GM23338 (cell line): ENCODE data around the gene FADD. TPM values are rescaled to one million over a fixed set of nuclear protein-coding genes. Genes with fewer than 3 reads are reported as not detected.

Experiments used
- ATAC-seq: fragments of 200-7000 bp; cut with Tn5 transposase; 3 replicates; pipeline ENCODE4 v1.9.1; 2020
- DNase-seq: peaks from one replicate; pipeline ENCODE4 v3.0.0-alpha.2; 2015; ENCODE audit warnings: low spot score
- H2AFZ ChIP-seq: fragments of 200-600 bp; sonication (generic); 2 replicates; pipeline ENCODE4 v1.8.0; 2016; ENCODE audit warnings: antibody characterized with exemption, mild to moderate bottlenecking, moderate library complexity
- H3F3A ChIP-seq: fragments of 200-600 bp; sonication (generic); replicated peaks from 2 replicates; pipeline ENCODE4 v1.8.0; 2017; ENCODE audit warnings: antibody characterized with exemption, mixed run types, low read depth
- H3K27ac ChIP-seq: fragments of 200-600 bp; sonication (generic); 2 replicates; pipeline ENCODE4 v1.6.1; 2016; ENCODE audit warnings: low read depth
- H3K27me3 ChIP-seq: fragments of 200-600 bp; sonication (generic); 2 replicates; pipeline ENCODE4 v1.8.0; 2016; ENCODE audit warnings: mild to moderate bottlenecking, mixed run types, moderate library complexity; ENCODE audit not compliant: insufficient read depth
- H3K36me3 ChIP-seq: fragments of 200-600 bp; sonication (generic); 2 replicates; pipeline ENCODE4 v1.8.0; 2016; ENCODE audit warnings: mild to moderate bottlenecking; ENCODE audit not compliant: insufficient read depth
- H3K4me1 ChIP-seq: fragments of 200-600 bp; sonication (generic); 2 replicates; pipeline ENCODE4 v1.8.0; 2016; ENCODE audit warnings: mild to moderate bottlenecking, moderate library complexity; ENCODE audit not compliant: insufficient read depth
- H3K4me2 ChIP-seq: fragments of 200-600 bp; sonication (generic); 2 replicates; pipeline ENCODE4 v1.7.1; 2017; ENCODE audit warnings: mixed run types
- H3K4me3 ChIP-seq: fragments of 200-600 bp; sonication (generic); 2 replicates; pipeline ENCODE4 v1.6.1; 2016; ENCODE audit warnings: mixed run types
- H3K79me2 ChIP-seq: fragments of 200-600 bp; sonication (generic); replicated peaks from 2 replicates; pipeline ENCODE4 v1.8.0; 2017; ENCODE audit warnings: mild to moderate bottlenecking; ENCODE audit not compliant: insufficient read depth
- H3K9me2 ChIP-seq: fragments of 200-600 bp; sonication (generic); 2 replicates; pipeline ENCODE4 v1.8.0; 2017; ENCODE audit not compliant: insufficient read depth
- H4K20me1 ChIP-seq: fragments of 200-600 bp; sonication (generic); replicated peaks from 2 replicates; pipeline ENCODE4 v1.8.0; 2017; ENCODE audit warnings: mild to moderate bottlenecking; ENCODE audit not compliant: insufficient read depth
- H3K27ac Mint-ChIP-seq: 2 replicates; pipeline ENCODE4 v1.8.0; 2020; ENCODE audit warnings: inconsistent platforms, mild to moderate bottlenecking, moderate library complexity, mixed read lengths
- H3K27me3 Mint-ChIP-seq: 3 replicates; pipeline ENCODE4 v1.8.0; 2022; ENCODE audit warnings: low read depth, mild to moderate bottlenecking, moderate library complexity, mixed read lengths, inconsistent platforms; ENCODE audit not compliant: insufficient read depth, poor library complexity
- H3K36me3 Mint-ChIP-seq: 3 replicates; pipeline ENCODE4 v1.8.0; 2021; ENCODE audit warnings: low read depth, mild to moderate bottlenecking, inconsistent platforms, moderate library complexity, mixed read lengths
- H3K4me1 Mint-ChIP-seq: 3 replicates; pipeline ENCODE4 v1.8.0; 2020; ENCODE audit warnings: mild to moderate bottlenecking, inconsistent platforms, mixed read lengths
- H3K4me3 Mint-ChIP-seq: 3 replicates; pipeline ENCODE4 v1.8.0; 2021; ENCODE audit warnings: moderate library complexity, mild to moderate bottlenecking, inconsistent platforms, mixed read lengths
- H3K9me3 Mint-ChIP-seq: 3 replicates; pipeline ENCODE4 v1.8.0; 2020; ENCODE audit warnings: moderate library complexity, mild to moderate bottlenecking, inconsistent platforms, mixed read lengths
- CREB1 ChIP-seq: fragments of 250-450 bp; sonication (Bioruptor Pico); IDR thresholded peaks from 2 replicates; pipeline ENCODE4 v1.5.0; 2020; ENCODE audit warnings: low read depth, mild to moderate bottlenecking, moderate library complexity
- CTCF ChIP-seq, 2 experiments: fragments of 200-600 bp in 1 of 2; sonication (generic) in 1 of 2; conservative IDR thresholded peaks; 2 replicates each; pipeline versions ENCODE4 v1.5.1 to v1.6.1; 2016 to 2017; ENCODE audit warnings: antibody characterized with exemption in 2 of 2, low read depth in 2 of 2, mild to moderate bottlenecking in 2 of 2, moderate library complexity in 1 of 2
- EZH2 ChIP-seq: fragments of 200-600 bp; sonication (generic); IDR thresholded peaks from one replicate; pipeline ENCODE4 v1.8.0; 2017; ENCODE audit warnings: antibody characterized with exemption, mild to moderate bottlenecking, low read depth; ENCODE audit not compliant: unreplicated experiment
- POLR2AphosphoS5 ChIP-seq: IDR thresholded peaks from 2 replicates; pipeline ENCODE4 v1.6.1; 2016; ENCODE audit warnings: antibody characterized with exemption, low read depth
- STAT1 ChIP-seq: IDR thresholded peaks from one replicate; pipeline ENCODE4 v1.6.1; 2016; ENCODE audit warnings: antibody characterized with exemption; ENCODE audit not compliant: unreplicated experiment
- ZNF114 ChIP-seq: fragments of 250-450 bp; sonication (Bioruptor Pico); IDR thresholded peaks from 2 replicates; pipeline ENCODE4 v1.5.0; 2020; ENCODE audit warnings: mild to moderate bottlenecking, moderate library complexity
- ZNF331 ChIP-seq: fragments of 250-450 bp; sonication (Bioruptor Pico); IDR thresholded peaks from 2 replicates; pipeline ENCODE4 v1.5.0; 2020; ENCODE audit warnings: low read depth, mild to moderate bottlenecking, moderate library complexity
- polyA plus RNA-seq: library from polyadenylated mRNA; unstranded; fragments of >200 nt; fragmentation: Nextera tagmentation; extraction: Ambion mirVana; gene quantifications from 2 replicates; pipeline ENCODE4 v1.2.1, GENCODE V29; 2016
- total RNA-seq: library from RNA; depleted of rRNA; stranded (reverse); fragments of >200 nt; shearing (Covaris generic); gene quantifications from 2 replicates; pipeline ENCODE4 v1.2.3, GENCODE V29; 2014
- TF ChIP-seq, protein P1 (sequence below): IDR thresholded peaks from one replicate; pipeline ENCODE4 v1.6.1; 2018; ENCODE audit warnings: antibody characterized with exemption; ENCODE audit not compliant: unreplicated experiment
- TF ChIP-seq, protein P2 (sequence below): fragments of 250-450 bp; sonication (Bioruptor Pico); IDR thresholded peaks from 2 replicates; pipeline ENCODE4 v1.5.0; 2020; ENCODE audit warnings: mild to moderate bottlenecking, moderate library complexity

FADD gene
- total and polyA plus RNA-seq, 2 experiments from 2014 or later: 19.7 to 65.8 TPM

GRCh38 chr11:70220920-70221319 lies 17.8 kb downstream of the FADD start (continued):
- TF ChIP-seq, protein P1, sequence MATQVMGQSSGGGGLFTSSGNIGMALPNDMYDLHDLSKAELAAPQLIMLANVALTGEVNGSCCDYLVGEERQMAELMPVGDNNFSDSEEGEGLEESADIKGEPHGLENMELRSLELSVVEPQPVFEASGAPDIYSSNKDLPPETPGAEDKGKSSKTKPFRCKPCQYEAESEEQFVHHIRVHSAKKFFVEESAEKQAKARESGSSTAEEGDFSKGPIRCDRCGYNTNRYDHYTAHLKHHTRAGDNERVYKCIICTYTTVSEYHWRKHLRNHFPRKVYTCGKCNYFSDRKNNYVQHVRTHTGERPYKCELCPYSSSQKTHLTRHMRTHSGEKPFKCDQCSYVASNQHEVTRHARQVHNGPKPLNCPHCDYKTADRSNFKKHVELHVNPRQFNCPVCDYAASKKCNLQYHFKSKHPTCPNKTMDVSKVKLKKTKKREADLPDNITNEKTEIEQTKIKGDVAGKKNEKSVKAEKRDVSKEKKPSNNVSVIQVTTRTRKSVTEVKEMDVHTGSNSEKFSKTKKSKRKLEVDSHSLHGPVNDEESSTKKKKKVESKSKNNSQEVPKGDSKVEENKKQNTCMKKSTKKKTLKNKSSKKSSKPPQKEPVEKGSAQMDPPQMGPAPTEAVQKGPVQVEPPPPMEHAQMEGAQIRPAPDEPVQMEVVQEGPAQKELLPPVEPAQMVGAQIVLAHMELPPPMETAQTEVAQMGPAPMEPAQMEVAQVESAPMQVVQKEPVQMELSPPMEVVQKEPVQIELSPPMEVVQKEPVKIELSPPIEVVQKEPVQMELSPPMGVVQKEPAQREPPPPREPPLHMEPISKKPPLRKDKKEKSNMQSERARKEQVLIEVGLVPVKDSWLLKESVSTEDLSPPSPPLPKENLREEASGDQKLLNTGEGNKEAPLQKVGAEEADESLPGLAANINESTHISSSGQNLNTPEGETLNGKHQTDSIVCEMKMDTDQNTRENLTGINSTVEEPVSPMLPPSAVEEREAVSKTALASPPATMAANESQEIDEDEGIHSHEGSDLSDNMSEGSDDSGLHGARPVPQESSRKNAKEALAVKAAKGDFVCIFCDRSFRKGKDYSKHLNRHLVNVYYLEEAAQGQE: no peak

DNA sequence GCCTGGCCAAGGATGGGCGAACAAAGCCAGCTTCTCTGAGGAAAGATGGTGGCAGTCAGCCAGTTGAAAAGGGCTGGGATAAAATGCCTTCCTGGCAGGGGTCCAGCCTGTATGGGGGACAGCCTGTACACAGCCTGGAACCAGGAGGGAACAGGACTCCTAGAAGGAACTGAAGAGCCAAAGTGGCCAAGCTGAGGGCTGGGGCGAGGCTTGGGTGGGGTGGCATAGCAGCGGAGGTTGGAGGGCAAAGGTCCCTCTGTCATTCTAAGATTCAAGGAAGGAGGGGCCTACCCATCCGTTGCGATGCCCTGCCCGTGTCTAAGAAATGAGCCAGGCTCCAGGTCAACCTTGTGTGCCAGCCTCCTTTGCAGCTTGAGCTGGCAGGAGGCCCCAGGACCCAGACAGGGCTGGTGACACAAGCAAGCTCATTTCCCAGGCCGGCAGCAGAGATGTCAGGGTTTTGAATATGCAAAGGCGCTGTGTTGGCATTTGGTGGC lies 22.6 kb downstream of the FADD start:
- H3K9me3 Mint-ChIP-seq: no peaks in the 10 kb centered on the region
- H3K4me1 Mint-ChIP-seq: peaks cover 22% of the 10 kb centered on the region
- DNase-seq (no peak), ATAC-seq (no peak)
- H3K27me3 ChIP-seq: no peaks in the 10 kb centered on the region
- no peaks in the 10 kb centered on the region for H3K9me2 ChIP-seq
- H3K27ac ChIP-seq: no peak overlapping the region
- H3K36me3 Mint-ChIP-seq: no peaks in the 10 kb centered on the region
- H3K27me3 Mint-ChIP-seq: peaks cover 10% of the 10 kb centered on the region
- no peaks in the 10 kb centered on the region for H3K79me2 ChIP-seq
- H3K36me3 ChIP-seq: no peaks in the 10 kb centered on the region
- H3K27ac Mint-ChIP-seq: no peak overlapping the region
- no peaks in the 10 kb centered on the region; the same call in 1 of the 2 replicates for H3K4me1 ChIP-seq
- no peaks in the 10 kb centered on the region for H3F3A ChIP-seq
- no peaks in the 10 kb centered on the region for H4K20me1 ChIP-seq
- no peak overlapping the region for H3K4me3 Mint-ChIP-seq
- H2AFZ ChIP-seq: peak overlapping the region; percentile 59
- no peak overlapping the region for H3K4me2 ChIP-seq
- no peak overlapping the region for H3K4me3 ChIP-seq
- TF ChIP-seq STAT1 (no peak), EZH2 (no peak), ZNF331 (no peak), POLR2AphosphoS5 (no peak), CTCF (conservative IDR thresholded peaks at IDR 0.05; ENCODE audit: low read depth in 2 of 2) (no peak), CREB1 (CRISPR knock-in tag) (no peak), ZNF114 (CRISPR knock-in tag) (no peak)
- TF ChIP-seq, protein P1: no peak
- TF ChIP-seq, protein P2, sequence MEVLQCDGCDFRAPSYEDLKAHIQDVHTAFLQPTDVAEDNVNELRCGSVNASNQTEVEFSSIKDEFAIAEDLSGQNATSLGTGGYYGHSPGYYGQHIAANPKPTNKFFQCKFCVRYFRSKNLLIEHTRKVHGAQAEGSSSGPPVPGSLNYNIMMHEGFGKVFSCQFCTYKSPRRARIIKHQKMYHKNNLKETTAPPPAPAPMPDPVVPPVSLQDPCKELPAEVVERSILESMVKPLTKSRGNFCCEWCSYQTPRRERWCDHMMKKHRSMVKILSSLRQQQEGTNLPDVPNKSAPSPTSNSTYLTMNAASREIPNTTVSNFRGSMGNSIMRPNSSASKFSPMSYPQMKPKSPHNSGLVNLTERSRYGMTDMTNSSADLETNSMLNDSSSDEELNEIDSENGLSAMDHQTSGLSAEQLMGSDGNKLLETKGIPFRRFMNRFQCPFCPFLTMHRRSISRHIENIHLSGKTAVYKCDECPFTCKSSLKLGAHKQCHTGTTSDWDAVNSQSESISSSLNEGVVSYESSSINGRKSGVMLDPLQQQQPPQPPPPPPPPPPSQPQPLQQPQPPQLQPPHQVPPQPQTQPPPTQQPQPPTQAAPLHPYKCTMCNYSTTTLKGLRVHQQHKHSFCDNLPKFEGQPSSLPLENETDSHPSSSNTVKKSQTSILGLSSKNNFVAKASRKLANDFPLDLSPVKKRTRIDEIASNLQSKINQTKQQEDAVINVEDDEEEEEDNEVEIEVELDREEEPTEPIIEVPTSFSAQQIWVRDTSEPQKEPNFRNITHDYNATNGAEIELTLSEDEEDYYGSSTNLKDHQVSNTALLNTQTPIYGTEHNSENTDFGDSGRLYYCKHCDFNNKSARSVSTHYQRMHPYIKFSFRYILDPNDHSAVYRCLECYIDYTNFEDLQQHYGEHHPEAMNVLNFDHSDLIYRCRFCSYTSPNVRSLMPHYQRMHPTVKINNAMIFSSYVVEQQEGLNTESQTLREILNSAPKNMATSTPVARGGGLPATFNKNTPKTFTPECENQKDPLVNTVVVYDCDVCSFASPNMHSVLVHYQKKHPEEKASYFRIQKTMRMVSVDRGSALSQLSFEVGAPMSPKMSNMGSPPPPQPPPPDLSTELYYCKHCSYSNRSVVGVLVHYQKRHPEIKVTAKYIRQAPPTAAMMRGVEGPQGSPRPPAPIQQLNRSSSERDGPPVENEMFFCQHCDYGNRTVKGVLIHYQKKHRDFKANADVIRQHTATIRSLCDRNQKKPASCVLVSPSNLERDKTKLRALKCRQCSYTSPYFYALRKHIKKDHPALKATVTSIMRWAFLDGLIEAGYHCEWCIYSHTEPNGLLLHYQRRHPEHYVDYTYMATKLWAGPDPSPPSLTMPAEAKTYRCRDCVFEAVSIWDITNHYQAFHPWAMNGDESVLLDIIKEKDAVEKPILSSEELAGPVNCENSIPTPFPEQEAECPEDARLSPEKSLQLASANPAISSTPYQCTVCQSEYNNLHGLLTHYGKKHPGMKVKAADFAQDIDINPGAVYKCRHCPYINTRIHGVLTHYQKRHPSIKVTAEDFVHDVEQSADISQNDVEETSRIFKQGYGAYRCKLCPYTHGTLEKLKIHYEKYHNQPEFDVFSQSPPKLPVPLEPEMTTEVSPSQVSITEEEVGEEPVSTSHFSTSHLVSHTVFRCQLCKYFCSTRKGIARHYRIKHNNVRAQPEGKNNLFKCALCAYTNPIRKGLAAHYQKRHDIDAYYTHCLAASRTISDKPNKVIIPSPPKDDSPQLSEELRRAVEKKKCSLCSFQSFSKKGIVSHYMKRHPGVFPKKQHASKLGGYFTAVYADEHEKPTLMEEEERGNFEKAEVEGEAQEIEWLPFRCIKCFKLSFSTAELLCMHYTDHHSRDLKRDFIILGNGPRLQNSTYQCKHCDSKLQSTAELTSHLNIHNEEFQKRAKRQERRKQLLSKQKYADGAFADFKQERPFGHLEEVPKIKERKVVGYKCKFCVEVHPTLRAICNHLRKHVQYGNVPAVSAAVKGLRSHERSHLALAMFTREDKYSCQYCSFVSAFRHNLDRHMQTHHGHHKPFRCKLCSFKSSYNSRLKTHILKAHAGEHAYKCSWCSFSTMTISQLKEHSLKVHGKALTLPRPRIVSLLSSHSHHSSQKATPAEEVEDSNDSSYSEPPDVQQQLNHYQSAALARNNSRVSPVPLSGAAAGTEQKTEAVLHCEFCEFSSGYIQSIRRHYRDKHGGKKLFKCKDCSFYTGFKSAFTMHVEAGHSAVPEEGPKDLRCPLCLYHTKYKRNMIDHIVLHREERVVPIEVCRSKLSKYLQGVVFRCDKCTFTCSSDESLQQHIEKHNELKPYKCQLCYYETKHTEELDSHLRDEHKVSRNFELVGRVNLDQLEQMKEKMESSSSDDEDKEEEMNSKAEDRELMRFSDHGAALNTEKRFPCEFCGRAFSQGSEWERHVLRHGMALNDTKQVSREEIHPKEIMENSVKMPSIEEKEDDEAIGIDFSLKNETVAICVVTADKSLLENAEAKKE (CRISPR knock-in tag): no peak
